Stromal cell of bone marrow (primary cell): ENCODE data around the gene PHIP.

Experiments used
- DNase-seq: peaks from one replicate; pipeline ENCODE4 v3.0.0-alpha.2; 2012; ENCODE audit warnings: low read depth

PHIP gene

GRCh38 chr6:79070206-79070825 lies 7.7 kb downstream of the PHIP start:
- DNase-seq, result no peak

- no peak for DNase-seq
Observed at GRCh38 chr6:79066828-79067227, 11.2 kb downstream of the PHIP start.

GRCh38 chr6:79066330-79066729 lies 11.7 kb downstream of the PHIP start:
- DNase-seq, result no peak

- no peak for DNase-seq
Observed at GRCh38 chr6:79065232-79065631, 12.8 kb downstream of the PHIP start.

- no peak for DNase-seq
Observed at GRCh38 chr6:79064635-79065034, 13.4 kb downstream of the PHIP start.

GRCh38 chr6:79062708-79063107 lies 15.3 kb downstream of the PHIP start:
- DNase-seq, result no peak

- DNase-seq, result no peak
Observed at GRCh38 chr6:79057746-79058145, 20.3 kb downstream of the PHIP start.

GRCh38 chr6:79056226-79056625 lies 21.8 kb downstream of the PHIP start:
- no peak for DNase-seq

GRCh38 chr6:79048611-79049010 lies 29.4 kb downstream of the PHIP start:
- no peak for DNase-seq

GRCh38 chr6:79047072-79047471 lies 31.0 kb downstream of the PHIP start:
- DNase-seq, result no peak

GRCh38 chr6:79045966-79046365 lies 32.1 kb downstream of the PHIP start:
- DNase-seq, result no peak

GRCh38 chr6:79042799-79043126 lies 35.3 kb downstream of the PHIP start:
- DNase-seq, result no peak

- DNase-seq, result no peak
Observed at GRCh38 chr6:79042088-79042798, 35.8 kb downstream of the PHIP start.

- DNase-seq, result no peak
Observed at GRCh38 chr6:79040083-79040482, 38.0 kb downstream of the PHIP start.

- no peak for DNase-seq
Observed at GRCh38 chr6:79038061-79038460, 40.0 kb downstream of the PHIP start.

GRCh38 chr6:79034865-79035264 lies 43.2 kb downstream of the PHIP start:
- DNase-seq, result no peak

- no peak for DNase-seq
Observed at GRCh38 chr6:79033279-79033678, 44.8 kb downstream of the PHIP start.

- peak; percentile 58 for DNase-seq
Observed at GRCh38 chr6:79031821-79032590, 46.0 kb downstream of the PHIP start.

GRCh38 chr6:79030511-79030910 lies 47.5 kb downstream of the PHIP start:
- DNase-seq, result no peak

GRCh38 chr6:79030023-79030422 lies 48.0 kb downstream of the PHIP start:
- no peak for DNase-seq

- no peak for DNase-seq
Observed at GRCh38 chr6:79028641-79029314, 49.3 kb downstream of the PHIP start.

- no peak for DNase-seq
Observed at GRCh38 chr6:79011940-79012339, 66.1 kb downstream of the PHIP start.

GRCh38 chr6:79010422-79010821 lies 67.6 kb downstream of the PHIP start:
- no peak for DNase-seq
